SK-N-MC (cell line): ENCODE measurements around the gene PEX5.

ENCODE experiments used
- EZH2 ChIP-seq: fragments of 200-600 bp; sonication (generic); IDR thresholded peaks from one replicate; pipeline ENCODE4 v1.6.1; 2017; ENCODE audit warnings: antibody characterized with exemption
- POLR2AphosphoS5 ChIP-seq: IDR thresholded peaks from 2 replicates; pipeline ENCODE4 v1.6.1; 2012; ENCODE audit warnings: mild to moderate bottlenecking, low read depth, low read length, borderline replicate concordance

DNA sequence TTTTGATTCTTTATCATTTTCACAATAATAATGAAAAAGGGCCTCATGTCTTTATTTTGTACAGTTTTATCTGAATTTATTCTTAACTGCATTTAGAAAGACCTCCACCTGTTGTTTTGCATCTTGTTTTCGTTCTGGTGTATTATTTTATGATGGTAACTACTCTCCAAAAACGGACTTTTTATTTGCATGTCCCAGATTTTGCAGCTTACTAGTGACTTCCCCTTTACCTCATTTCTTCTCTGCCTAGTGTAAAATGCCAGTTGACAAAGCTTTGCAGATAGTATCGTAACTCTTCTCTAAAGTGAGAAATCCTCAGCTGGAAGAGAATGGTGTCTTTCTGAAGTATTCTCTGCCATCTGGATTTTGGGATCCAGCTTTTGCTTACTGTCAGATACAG lies 17.2 kb downstream of the PEX5 start:
- TF ChIP-seq POLR2AphosphoS5, result no peak
- no peak for TF ChIP-seq EZH2
